ENCODE measurements around the gene IQSEC2.
A peak's percentile ranks its signal among the peaks of the same experiment; 100 is the strongest.

Gene IQSEC2

GRCh38 chrX:53317365-53318069, 36.1 kb upstream of the IQSEC2 start (continued):
- TF ChIP-seq ZSCAN5A (tag by site-specific recombination; IDR thresholded peaks at IDR 0.05) = no peak
- TF ChIP-seq ZNF544 (tag by site-specific recombination; IDR thresholded peaks at IDR 0.05) = no peak
- TF ChIP-seq SP7 (tag by site-specific recombination; IDR thresholded peaks at IDR 0.05) = no peak
- no peak for TF ChIP-seq ZBTB26 (tag by site-specific recombination; optimal IDR thresholded peaks at IDR 0.05)
- TF ChIP-seq ZNF280C (tag by site-specific recombination; IDR thresholded peaks at IDR 0.05) = no peak
- peak; percentile 12; the same call in 1 of the 2 replicates for TF ChIP-seq ZNF660 (tag by site-specific recombination; IDR thresholded peaks at IDR 0.05)
- no peak for TF ChIP-seq REST (tag by site-specific recombination; IDR thresholded peaks at IDR 0.05)
- TF ChIP-seq ZNF398 (tag by site-specific recombination; IDR thresholded peaks at IDR 0.05) = 0 out of 2 replicates have a peak, but pooled peaks have one; percentile 10
- no peak for TF ChIP-seq YY1 (tag by site-specific recombination; IDR thresholded peaks at IDR 0.05)
- TF ChIP-seq ZNF341 (tag by site-specific recombination; IDR thresholded peaks at IDR 0.05; ENCODE audit: low read depth) = 0 out of 2 replicates have a peak, but pooled peaks have one; percentile 25
- TF ChIP-seq ZNF48 (tag by site-specific recombination; IDR thresholded peaks at IDR 0.05) = no peak
- 0 out of 2 replicates have a peak, but pooled peaks have one; percentile 17 for TF ChIP-seq ZNF843 (tag by site-specific recombination; IDR thresholded peaks at IDR 0.05)
- no peak for TF ChIP-seq ZNF791 (tag by site-specific recombination; IDR thresholded peaks at IDR 0.05)
- peak; percentile 92 for TF ChIP-seq ZBTB17 (tag by site-specific recombination; IDR thresholded peaks at IDR 0.05)
- TF ChIP-seq ZSCAN18 (tag by site-specific recombination; IDR thresholded peaks at IDR 0.05) = no peak; the same call in 1 of the 2 replicates
- no peak for TF ChIP-seq ZNF10 (tag by site-specific recombination; IDR thresholded peaks at IDR 0.05)
- TF ChIP-seq ZNF561 (tag by site-specific recombination; IDR thresholded peaks at IDR 0.05; ENCODE audit: borderline replicate concordance) = peak; percentile 49; the same call in 1 of the 2 replicates
- TF ChIP-seq KLF8 (tag by site-specific recombination; IDR thresholded peaks at IDR 0.05) = peak; percentile 61
- TF ChIP-seq HOXA7 (CRISPR knock-in tag; IDR thresholded peaks at IDR 0.05; ENCODE audit: borderline replicate concordance) = no peak
- TF ChIP-seq KLF17 (tag by site-specific recombination; IDR thresholded peaks at IDR 0.05) = peak; percentile 66
- no peak for TF ChIP-seq ZSCAN16 (tag by site-specific recombination; IDR thresholded peaks at IDR 0.05)
- no peak for TF ChIP-seq ZNF274 (IDR thresholded peaks at IDR 0.05; ENCODE audit: low read length)
- TF ChIP-seq ZNF274 (tag by site-specific recombination; IDR thresholded peaks at IDR 0.05; ENCODE audit: borderline replicate concordance) = no peak
- peak; percentile 25; the same call in 1 of the 2 replicates for TF ChIP-seq ZNF585B (tag by site-specific recombination; IDR thresholded peaks at IDR 0.05)
- TF ChIP-seq GLI4 (tag by site-specific recombination; IDR thresholded peaks at IDR 0.05) = no peak
- no peak for TF ChIP-seq ZNF292 (tag by site-specific recombination; IDR thresholded peaks at IDR 0.05; ENCODE audit: borderline replicate concordance, low read depth)
- 0 out of 2 replicates have a peak, but pooled peaks have one; percentile 34 for TF ChIP-seq ZSCAN30 (tag by site-specific recombination; IDR thresholded peaks at IDR 0.05)
